ES-I3 (cell line): ENCODE results near the gene NTRK3.

Experiments
- H3K36me3 ChIP-seq: 2 replicates; pipeline ENCODE4 v1.6.1; 2013; ENCODE audit warnings: mild to moderate bottlenecking, low read length, control low read depth, moderate library complexity; ENCODE audit not compliant: insufficient read depth
- H3K4me1 ChIP-seq: 2 replicates; pipeline ENCODE4 v1.6.1; 2013; ENCODE audit warnings: mild to moderate bottlenecking, control low read depth, low read length; ENCODE audit not compliant: insufficient read depth
- H3K9ac ChIP-seq: 2 replicates; pipeline ENCODE4 v1.6.1; 2013; ENCODE audit warnings: low read depth, mild to moderate bottlenecking, low read length, moderate library complexity
- H3K9me3 ChIP-seq: 2 replicates; pipeline ENCODE4 v1.6.1; 2013; ENCODE audit warnings: mild to moderate bottlenecking, low read length, moderate library complexity; ENCODE audit not compliant: control insufficient read depth, insufficient read depth

NTRK3 gene

DNA sequence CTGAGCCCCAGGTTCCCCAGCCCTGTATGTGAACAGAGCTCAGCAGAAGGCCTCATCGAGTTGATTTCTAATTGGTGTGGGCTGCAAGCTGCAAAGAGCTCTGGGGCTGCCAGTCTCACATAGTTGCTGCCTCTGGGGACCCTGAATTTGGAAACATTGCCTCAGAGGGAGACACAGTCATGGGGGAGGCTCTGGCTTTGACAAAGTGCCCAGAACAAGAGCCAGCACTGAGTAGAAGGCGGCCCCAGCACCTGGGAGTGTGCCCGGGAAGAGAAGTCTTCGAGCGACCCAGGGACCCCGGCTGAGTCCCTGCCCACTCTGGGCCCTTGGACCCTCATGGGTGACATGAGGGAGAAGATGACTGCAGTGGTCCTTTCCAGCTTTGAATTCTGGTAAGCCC, 7.3 kb downstream of the NTRK3 start:
- Histone ChIP-seq H3K9me3 (no peaks in the 10 kb centered on the region), H3K36me3 (no peaks in the 10 kb centered on the region), H3K9ac (no peak overlapping the region), H3K4me1 (peaks cover 11% of the 10 kb centered on the region; the same call in 1 of the 2 replicates)

DNA sequence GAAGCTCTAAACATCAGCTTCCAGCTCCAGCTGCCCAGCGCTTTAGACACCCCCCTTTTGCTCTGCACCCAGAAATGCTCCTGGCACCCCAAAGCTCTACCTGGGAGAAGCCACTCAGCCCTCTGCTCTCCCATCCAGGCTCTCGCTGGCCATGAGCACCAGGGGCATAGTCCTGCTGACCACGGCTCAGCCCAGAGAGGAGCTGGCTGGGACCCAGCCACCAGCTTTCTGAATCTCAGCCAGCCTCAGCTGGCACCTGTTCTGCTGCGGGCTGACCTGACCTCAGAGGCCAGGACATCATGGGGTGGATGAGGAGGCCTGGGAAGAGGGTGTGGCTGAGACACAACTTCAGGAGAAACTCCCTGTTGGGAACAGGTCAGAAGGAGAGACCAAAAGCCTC, 8.6 kb downstream of the NTRK3 start:
- no peaks in the 10 kb centered on the region for H3K36me3 ChIP-seq

GRCh38 chr15:88246666-88247446, 9.7 kb downstream of the NTRK3 start:
- 0 out of 2 replicates have a peak, but pooled peaks cover 11% of the 10 kb centered on the region for H3K4me1 ChIP-seq
- H3K9me3 ChIP-seq: no peaks in the 10 kb centered on the region
- H3K9ac ChIP-seq: peak overlapping the region; percentile 34
- H3K36me3 ChIP-seq: no peaks in the 10 kb centered on the region

More for the DNA sequence above, 8.6 kb downstream of the NTRK3 start:
- Histone ChIP-seq H3K9me3 (no peaks in the 10 kb centered on the region), H3K4me1 (0 out of 2 replicates have a peak, but pooled peaks cover 11% of the 10 kb centered on the region), H3K9ac (no peak overlapping the region)

DNA sequence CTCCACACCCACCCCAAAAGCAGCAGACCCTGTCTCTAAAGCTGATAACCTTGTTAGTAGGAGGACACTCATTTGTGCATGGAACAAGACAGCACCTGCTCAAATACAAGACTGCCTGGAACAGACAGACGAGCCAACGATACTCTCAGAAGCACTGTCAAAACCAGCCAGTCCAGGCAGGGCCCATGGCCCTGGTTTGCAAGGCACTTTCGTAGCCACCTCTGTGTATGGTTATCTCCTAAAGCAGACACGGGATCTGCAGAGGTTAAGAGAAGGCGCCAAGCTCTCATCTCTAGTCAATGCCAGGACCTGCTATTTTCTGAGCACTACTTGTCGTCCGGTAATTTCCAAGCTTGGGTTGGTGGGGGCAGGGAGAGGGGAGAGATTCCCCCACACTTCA, 10.5 kb downstream of the NTRK3 start:
- H3K9ac ChIP-seq: no peak overlapping the region
- H3K4me1 ChIP-seq: 0 out of 2 replicates have a peak, but pooled peaks cover 11% of the 10 kb centered on the region
- no peaks in the 10 kb centered on the region for H3K36me3 ChIP-seq
- no peaks in the 10 kb centered on the region for H3K9me3 ChIP-seq

- H3K9me3 ChIP-seq: no peaks in the 10 kb centered on the region
Measured at GRCh38 chr15:88243895-88244787, 12.4 kb downstream of the NTRK3 start.

GRCh38 chr15:88242586-88243555, 13.7 kb downstream of the NTRK3 start:
- no peaks in the 10 kb centered on the region for H3K9me3 ChIP-seq
- 0 out of 2 replicates have a peak, but pooled peaks cover 11% of the 10 kb centered on the region for H3K4me1 ChIP-seq
- no peak overlapping the region for H3K9ac ChIP-seq
- no peaks in the 10 kb centered on the region for H3K36me3 ChIP-seq

More at GRCh38 chr15:88243895-88244787, 12.4 kb downstream of the NTRK3 start:
- H3K36me3 ChIP-seq: no peaks in the 10 kb centered on the region
- no peak overlapping the region for H3K9ac ChIP-seq
- 0 out of 2 replicates have a peak, but pooled peaks cover 11% of the 10 kb centered on the region for H3K4me1 ChIP-seq

- no peaks in the 10 kb centered on the region for H3K36me3 ChIP-seq
- H3K9me3 ChIP-seq: peaks cover 4% of the 10 kb centered on the region; the same call in 1 of the 2 replicates
- 0 out of 2 replicates have a peak, but pooled peaks cover 4% of the 10 kb centered on the region for H3K4me1 ChIP-seq
- no peak overlapping the region for H3K9ac ChIP-seq
Measured at GRCh38 chr15:88241461-88241860, 15.1 kb downstream of the NTRK3 start.

DNA sequence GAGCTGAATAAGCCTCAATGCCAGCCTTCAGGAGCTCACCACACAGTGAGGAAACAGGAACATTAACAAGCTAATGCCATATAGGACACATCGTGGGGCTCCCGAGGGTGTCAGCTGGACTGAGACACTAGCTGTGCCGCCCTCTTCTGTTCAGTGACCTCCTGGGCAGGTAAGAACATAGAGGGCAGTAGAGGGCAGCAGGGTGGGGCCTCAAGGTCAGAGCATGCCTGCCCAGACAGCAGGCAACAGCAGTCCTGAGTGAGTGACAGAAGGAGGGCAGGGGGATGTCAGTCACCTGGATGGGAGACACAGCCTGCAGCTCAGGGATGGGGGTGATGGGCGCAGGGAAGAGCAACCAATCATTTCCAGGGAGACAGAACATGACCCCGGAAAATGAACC, 15.5 kb downstream of the NTRK3 start:
- Histone ChIP-seq H3K9ac (no peak overlapping the region), H3K4me1 (no peaks in the 10 kb centered on the region), H3K9me3 (peaks cover 4% of the 10 kb centered on the region; the same call in 1 of the 2 replicates), H3K36me3 (no peaks in the 10 kb centered on the region)

DNA sequence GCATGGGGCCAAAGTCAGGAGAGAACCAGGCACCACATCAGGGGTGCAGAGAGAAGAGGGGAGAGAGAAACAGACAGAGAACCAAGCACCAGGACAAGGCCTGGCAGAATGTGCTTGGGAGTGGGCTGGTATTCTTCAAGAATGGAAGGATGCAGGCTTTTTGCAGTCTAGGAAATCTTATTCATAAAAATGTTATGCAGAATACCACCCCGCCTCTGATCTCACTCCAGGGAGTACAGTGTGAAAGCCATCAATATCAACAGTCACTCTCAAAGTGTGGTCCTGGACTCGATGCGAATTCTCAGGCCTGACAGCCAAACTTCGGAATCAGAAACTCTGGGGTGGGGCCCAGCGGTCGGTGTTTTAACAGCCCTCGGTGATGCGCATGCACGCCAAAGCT, 16.9 kb downstream of the NTRK3 start:
- Histone ChIP-seq H3K36me3 (no peaks in the 10 kb centered on the region), H3K9ac (no peak overlapping the region), H3K9me3 (peaks cover 4% of the 10 kb centered on the region; the same call in 1 of the 2 replicates), H3K4me1 (no peaks in the 10 kb centered on the region)

DNA sequence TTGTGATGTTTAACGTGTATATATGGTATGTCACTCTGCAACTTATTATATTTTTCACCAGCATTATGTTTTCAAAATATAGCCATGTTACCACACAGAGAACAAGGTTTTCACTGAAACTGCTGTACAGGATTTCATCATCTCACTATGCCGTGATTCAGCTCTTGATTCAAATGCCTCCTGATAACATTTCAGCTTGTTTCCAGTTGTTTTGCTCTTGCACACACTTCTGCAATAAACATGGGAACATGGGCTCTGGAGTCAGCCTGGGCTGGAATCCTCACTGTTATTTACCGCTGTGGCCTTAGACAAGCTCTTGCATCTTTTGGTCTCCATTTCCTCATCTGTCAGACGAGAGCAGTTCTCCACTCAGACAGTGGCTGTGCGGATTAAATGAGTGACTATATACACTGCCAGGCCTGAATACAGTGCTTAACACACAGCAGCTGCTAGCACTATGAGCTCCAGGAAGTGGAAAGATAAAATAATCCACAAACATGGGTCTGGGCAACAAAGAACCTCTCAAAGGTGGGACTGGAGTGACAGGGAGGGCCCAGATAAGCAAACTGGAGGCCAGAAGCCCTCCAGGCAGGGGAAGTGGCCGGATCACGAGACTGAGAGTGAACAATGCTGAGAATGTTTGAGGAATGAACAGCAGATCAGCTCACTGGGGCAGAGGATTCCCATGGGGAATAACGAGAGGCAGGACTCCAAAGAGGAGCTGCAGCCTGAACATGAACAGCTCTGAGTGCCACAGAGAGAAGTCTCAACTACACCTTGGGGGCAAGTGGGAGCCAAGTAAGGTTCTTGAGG, 17.7 kb downstream of the NTRK3 start:
- Histone ChIP-seq H3K4me1 (no peaks in the 10 kb centered on the region), H3K9me3 (peaks cover 4% of the 10 kb centered on the region; the same call in 1 of the 2 replicates), H3K9ac (no peak overlapping the region), H3K36me3 (no peaks in the 10 kb centered on the region)

GRCh38 chr15:88234711-88235110, 21.8 kb downstream of the NTRK3 start:
- no peaks in the 10 kb centered on the region; the same call in 1 of the 2 replicates for H3K4me1 ChIP-seq

DNA sequence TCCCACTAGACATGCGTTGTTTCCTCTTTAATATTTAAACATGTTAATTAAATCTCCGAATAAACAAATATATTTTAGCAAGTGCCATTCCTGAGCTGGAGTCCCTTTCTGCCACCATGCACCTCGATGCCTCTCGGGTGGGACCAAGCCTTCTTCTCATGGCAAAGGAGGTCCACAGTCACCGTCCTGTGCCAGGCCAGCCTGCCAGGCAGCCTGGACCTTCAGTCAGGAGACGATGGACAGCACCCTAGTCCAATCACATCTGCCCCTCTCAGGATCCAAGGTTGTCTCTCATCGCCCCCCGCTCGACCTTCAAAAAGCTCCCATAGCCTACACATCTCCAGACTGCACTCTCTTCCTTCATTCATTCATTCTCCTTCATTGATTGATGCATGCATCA, 22.6 kb downstream of the NTRK3 start:
- peaks cover 4% of the 10 kb centered on the region; the same call in 1 of the 2 replicates for H3K9me3 ChIP-seq
- H3K36me3 ChIP-seq: no peaks in the 10 kb centered on the region
- H3K9ac ChIP-seq: no peak overlapping the region
- H3K4me1 ChIP-seq: no peaks in the 10 kb centered on the region; the same call in 1 of the 2 replicates

More at GRCh38 chr15:88234711-88235110, 21.8 kb downstream of the NTRK3 start:
- Histone ChIP-seq H3K9ac (no peak overlapping the region), H3K36me3 (no peaks in the 10 kb centered on the region), H3K9me3 (peaks cover 4% of the 10 kb centered on the region; the same call in 1 of the 2 replicates)

DNA sequence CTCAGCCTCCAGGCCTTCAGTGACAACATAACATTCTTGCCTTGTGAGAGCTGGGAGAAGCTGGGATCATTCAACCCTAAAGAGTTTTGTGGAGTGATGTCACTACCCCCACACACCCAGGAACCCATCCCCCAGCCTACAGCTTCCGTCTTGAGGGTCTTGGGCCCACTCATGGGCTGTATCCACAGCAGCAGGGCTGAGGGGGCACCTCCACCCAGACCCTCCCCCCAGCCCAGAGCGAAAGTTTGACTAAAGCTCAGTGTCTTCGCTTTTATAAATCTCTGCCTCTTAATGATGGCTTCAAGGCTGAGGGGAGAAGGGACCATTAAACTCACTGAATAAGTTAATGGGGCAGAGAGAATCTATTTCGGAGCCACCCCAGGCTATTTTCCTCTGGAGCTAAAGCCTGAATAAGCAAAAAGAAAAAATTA, 23.8 kb downstream of the NTRK3 start:
- H3K9ac ChIP-seq: no peak overlapping the region
- H3K36me3 ChIP-seq: no peaks in the 10 kb centered on the region
- peaks cover 4% of the 10 kb centered on the region; the same call in 1 of the 2 replicates for H3K9me3 ChIP-seq
- no peaks in the 10 kb centered on the region; the same call in 1 of the 2 replicates for H3K4me1 ChIP-seq
